Measurements from ENCODE around the gene HPS4.

DNA sequence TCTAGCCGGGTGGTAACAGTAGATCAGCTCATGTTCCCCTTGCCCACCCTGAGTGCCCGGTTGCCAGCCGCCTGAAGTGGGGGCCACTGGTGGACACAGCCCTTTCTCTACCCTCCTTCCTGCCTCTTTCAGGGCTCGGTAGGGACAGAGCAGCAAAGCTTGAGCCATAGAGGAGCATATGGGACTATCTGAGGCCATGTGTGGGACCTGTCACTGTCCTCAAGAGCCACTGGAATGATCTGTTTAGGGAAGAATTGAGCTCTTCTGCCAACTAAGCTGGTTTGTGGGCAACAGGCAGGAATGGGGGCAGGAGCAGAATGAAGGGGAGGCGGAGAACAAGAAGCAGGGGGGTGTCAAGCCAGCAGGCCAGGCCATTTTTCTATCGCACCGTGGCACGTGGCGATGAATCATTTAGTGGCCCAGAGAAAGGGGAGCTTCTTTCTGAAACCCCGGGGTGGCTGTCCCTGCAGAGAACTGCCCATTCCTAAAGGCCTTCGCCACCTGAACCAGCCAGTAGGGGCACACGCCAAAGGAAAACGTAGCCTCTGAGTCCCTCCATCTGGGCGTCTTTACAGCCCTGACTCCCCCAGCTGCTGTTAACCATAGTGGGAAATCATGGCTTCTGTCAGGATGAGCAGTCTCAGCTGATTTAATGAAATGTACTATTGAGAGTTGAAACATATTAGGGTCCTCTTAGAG lies 45.7 kb downstream of the HPS4 start:
- TF ChIP-seq, protein P1, sequence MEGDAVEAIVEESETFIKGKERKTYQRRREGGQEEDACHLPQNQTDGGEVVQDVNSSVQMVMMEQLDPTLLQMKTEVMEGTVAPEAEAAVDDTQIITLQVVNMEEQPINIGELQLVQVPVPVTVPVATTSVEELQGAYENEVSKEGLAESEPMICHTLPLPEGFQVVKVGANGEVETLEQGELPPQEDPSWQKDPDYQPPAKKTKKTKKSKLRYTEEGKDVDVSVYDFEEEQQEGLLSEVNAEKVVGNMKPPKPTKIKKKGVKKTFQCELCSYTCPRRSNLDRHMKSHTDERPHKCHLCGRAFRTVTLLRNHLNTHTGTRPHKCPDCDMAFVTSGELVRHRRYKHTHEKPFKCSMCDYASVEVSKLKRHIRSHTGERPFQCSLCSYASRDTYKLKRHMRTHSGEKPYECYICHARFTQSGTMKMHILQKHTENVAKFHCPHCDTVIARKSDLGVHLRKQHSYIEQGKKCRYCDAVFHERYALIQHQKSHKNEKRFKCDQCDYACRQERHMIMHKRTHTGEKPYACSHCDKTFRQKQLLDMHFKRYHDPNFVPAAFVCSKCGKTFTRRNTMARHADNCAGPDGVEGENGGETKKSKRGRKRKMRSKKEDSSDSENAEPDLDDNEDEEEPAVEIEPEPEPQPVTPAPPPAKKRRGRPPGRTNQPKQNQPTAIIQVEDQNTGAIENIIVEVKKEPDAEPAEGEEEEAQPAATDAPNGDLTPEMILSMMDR (IDR thresholded peaks at IDR 0.05) = no peak
- TF ChIP-seq POLR2A (IDR thresholded peaks at IDR 0.05) = no peak
